ENCODE measurements around the gene SEMA4B.

DNA sequence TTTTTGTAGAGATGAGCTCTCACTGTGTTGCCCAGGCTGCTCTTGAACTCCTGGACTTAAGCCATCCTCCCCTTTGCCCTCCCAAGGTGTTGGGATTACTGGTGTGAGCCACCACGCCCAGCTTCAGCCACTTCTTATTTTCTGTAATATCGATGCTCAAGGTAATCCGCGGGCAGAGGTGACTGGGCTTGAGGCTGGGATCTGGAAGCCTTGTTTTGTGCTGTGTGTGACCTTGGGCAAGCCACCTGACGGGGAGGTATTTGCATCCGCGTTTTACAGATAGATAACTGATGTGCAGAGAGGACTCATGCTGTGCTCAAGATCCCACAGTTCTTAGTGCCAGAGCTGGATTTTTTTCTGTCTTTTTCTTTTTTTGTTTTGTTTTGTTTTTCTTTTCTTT, 27.8 kb upstream of the SEMA4B start:
- TF ChIP-seq, protein P1, sequence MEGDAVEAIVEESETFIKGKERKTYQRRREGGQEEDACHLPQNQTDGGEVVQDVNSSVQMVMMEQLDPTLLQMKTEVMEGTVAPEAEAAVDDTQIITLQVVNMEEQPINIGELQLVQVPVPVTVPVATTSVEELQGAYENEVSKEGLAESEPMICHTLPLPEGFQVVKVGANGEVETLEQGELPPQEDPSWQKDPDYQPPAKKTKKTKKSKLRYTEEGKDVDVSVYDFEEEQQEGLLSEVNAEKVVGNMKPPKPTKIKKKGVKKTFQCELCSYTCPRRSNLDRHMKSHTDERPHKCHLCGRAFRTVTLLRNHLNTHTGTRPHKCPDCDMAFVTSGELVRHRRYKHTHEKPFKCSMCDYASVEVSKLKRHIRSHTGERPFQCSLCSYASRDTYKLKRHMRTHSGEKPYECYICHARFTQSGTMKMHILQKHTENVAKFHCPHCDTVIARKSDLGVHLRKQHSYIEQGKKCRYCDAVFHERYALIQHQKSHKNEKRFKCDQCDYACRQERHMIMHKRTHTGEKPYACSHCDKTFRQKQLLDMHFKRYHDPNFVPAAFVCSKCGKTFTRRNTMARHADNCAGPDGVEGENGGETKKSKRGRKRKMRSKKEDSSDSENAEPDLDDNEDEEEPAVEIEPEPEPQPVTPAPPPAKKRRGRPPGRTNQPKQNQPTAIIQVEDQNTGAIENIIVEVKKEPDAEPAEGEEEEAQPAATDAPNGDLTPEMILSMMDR (conservative IDR thresholded peaks at IDR 0.05; ENCODE audit: low read length), result no peak
- no peak for TF ChIP-seq EZH2phosphoT487 (IDR thresholded peaks at IDR 0.05; ENCODE audit: borderline replicate concordance)

Data from Loucy (cell line).